ENCODE measurements around the gene RNF208.
A peak's percentile ranks its signal among the peaks of the same experiment; 100 is the strongest.

The RNF208 gene

GRCh38 chr9:137226338-137227053 is 4.5 kb upstream of the RNF208 start:
- H3K27me3 ChIP-seq (ENCODE audit: insufficient read depth, insufficient read length), result peaks cover 12% of the 10 kb centered on the region
- H3K9ac ChIP-seq (ENCODE audit: insufficient read length, low read depth), result peak overlapping the region; percentile 65
- H3K4me3 ChIP-seq (ENCODE audit: insufficient read length, low read depth), result no peak overlapping the region
- H3K9me3 ChIP-seq (ENCODE audit: insufficient read depth, low read length), result no peaks in the 10 kb centered on the region
- no peak for DNase-seq (ENCODE audit: low read depth, low spot score)
- H3K36me3 ChIP-seq (ENCODE audit: insufficient read depth, insufficient read length, low read length), result no peaks in the 10 kb centered on the region
- no peak for TF ChIP-seq YY1 (IDR thresholded peaks at IDR 0.05; ENCODE audit: insufficient read depth, insufficient read length)
- TF ChIP-seq ZNF274 (IDR thresholded peaks at IDR 0.05; ENCODE audit: low read depth, low read length), result no peak
- TF ChIP-seq SUZ12 (IDR thresholded peaks at IDR 0.05; ENCODE audit: extremely low read depth, insufficient read depth, insufficient read length), result no peak
- peaks cover 40% of the 10 kb centered on the region for H3K4me1 ChIP-seq (ENCODE audit: insufficient read depth, insufficient read length)

- no peak for TF ChIP-seq YY1 (IDR thresholded peaks at IDR 0.05; ENCODE audit: insufficient read depth, insufficient read length)
- TF ChIP-seq SUZ12 (IDR thresholded peaks at IDR 0.05; ENCODE audit: extremely low read depth, insufficient read depth, insufficient read length), result no peak
- no peak for TF ChIP-seq ZNF274 (IDR thresholded peaks at IDR 0.05; ENCODE audit: low read depth, low read length)
- Histone ChIP-seq H3K4me1 (ENCODE audit: insufficient read depth, insufficient read length) (peaks cover 40% of the 10 kb centered on the region), H3K4me3 (ENCODE audit: insufficient read length, low read depth) (no peak overlapping the region), H3K9me3 (ENCODE audit: insufficient read depth, low read length) (no peaks in the 10 kb centered on the region), H3K36me3 (ENCODE audit: insufficient read depth, insufficient read length, low read length) (no peaks in the 10 kb centered on the region), H3K9ac (ENCODE audit: insufficient read length, low read depth) (peak overlapping the region; percentile 67), H3K27me3 (ENCODE audit: insufficient read depth, insufficient read length) (peaks cover 13% of the 10 kb centered on the region)
- DNase-seq (ENCODE audit: low read depth, low spot score), result no peak
Observed at GRCh38 chr9:137225699-137226331, 3.8 kb upstream of the RNF208 start.

GRCh38 chr9:137224830-137225694 is 3.0 kb upstream of the RNF208 start, which contains the start of gene CYSRT1:
Gene CYSRT1 (plus strand): TSS chr9:137225174. CDS start chr9:137225622, 448 bp downstream.
- Histone ChIP-seq H3K27me3 (ENCODE audit: insufficient read depth, insufficient read length) (peaks cover 13% of the 10 kb centered on the region), H3K9ac (ENCODE audit: insufficient read length, low read depth) (peak within 1 kb of the TSS; percentile 96), H3K4me1 (ENCODE audit: insufficient read depth, insufficient read length) (peaks cover 39% of the 10 kb centered on the region), H3K4me3 (ENCODE audit: insufficient read length, low read depth) (peak within 1 kb of the TSS; percentile 90), H3K9me3 (ENCODE audit: insufficient read depth, low read length) (no peaks in the 10 kb centered on the region), H3K36me3 (ENCODE audit: insufficient read depth, insufficient read length, low read length) (no peaks in the 10 kb centered on the region)
- no peak for TF ChIP-seq YY1 (IDR thresholded peaks at IDR 0.05; ENCODE audit: insufficient read depth, insufficient read length)
- no peak for TF ChIP-seq SUZ12 (IDR thresholded peaks at IDR 0.05; ENCODE audit: extremely low read depth, insufficient read depth, insufficient read length)
- TF ChIP-seq ZNF274 (IDR thresholded peaks at IDR 0.05; ENCODE audit: low read depth, low read length), result no peak
- no peak for DNase-seq (ENCODE audit: low read depth, low spot score)

- H3K36me3 ChIP-seq (ENCODE audit: insufficient read depth, insufficient read length, low read length), result peaks cover 13% of the 10 kb centered on the region
- peaks cover 13% of the 10 kb centered on the region for H3K27me3 ChIP-seq (ENCODE audit: insufficient read depth, insufficient read length)
- peak; percentile 95 for DNase-seq (ENCODE audit: low read depth, low spot score)
- H3K9me3 ChIP-seq (ENCODE audit: insufficient read depth, low read length), result no peaks in the 10 kb centered on the region
- peaks cover 36% of the 10 kb centered on the region for H3K4me1 ChIP-seq (ENCODE audit: insufficient read depth, insufficient read length)
- peak overlapping the region; percentile 90 for H3K4me3 ChIP-seq (ENCODE audit: insufficient read length, low read depth)
- H3K9ac ChIP-seq (ENCODE audit: insufficient read length, low read depth), result peak overlapping the region; percentile 96
- no peak for TF ChIP-seq SUZ12 (IDR thresholded peaks at IDR 0.05; ENCODE audit: extremely low read depth, insufficient read depth, insufficient read length)
- no peak for TF ChIP-seq ZNF274 (IDR thresholded peaks at IDR 0.05; ENCODE audit: low read depth, low read length)
- no peak for TF ChIP-seq YY1 (IDR thresholded peaks at IDR 0.05; ENCODE audit: insufficient read depth, insufficient read length)
Observed at GRCh38 chr9:137223078-137223970, 1.3 kb upstream of the RNF208 start.

- Histone ChIP-seq H3K4me3 (ENCODE audit: insufficient read length, low read depth) (peak overlapping the region; percentile 44), H3K9ac (ENCODE audit: insufficient read length, low read depth) (peak overlapping the region; percentile 70), H3K36me3 (ENCODE audit: insufficient read depth, insufficient read length, low read length) (peaks cover 30% of the 10 kb centered on the region), H3K27me3 (ENCODE audit: insufficient read depth, insufficient read length) (peaks cover 13% of the 10 kb centered on the region), H3K9me3 (ENCODE audit: insufficient read depth, low read length) (no peaks in the 10 kb centered on the region), H3K4me1 (ENCODE audit: insufficient read depth, insufficient read length) (peaks cover 27% of the 10 kb centered on the region)
- no peak for DNase-seq (ENCODE audit: low read depth, low spot score)
- TF ChIP-seq ZNF274 (IDR thresholded peaks at IDR 0.05; ENCODE audit: low read depth, low read length) (no peak), YY1 (IDR thresholded peaks at IDR 0.05; ENCODE audit: insufficient read depth, insufficient read length) (no peak), SUZ12 (IDR thresholded peaks at IDR 0.05; ENCODE audit: extremely low read depth, insufficient read depth, insufficient read length) (no peak)
Observed at GRCh38 chr9:137221506-137222111, 431 bp downstream of the RNF208 start.

GRCh38 chr9:137221095-137221505 is 940 bp downstream of the RNF208 start:
- peaks cover 27% of the 10 kb centered on the region for H3K4me1 ChIP-seq (ENCODE audit: insufficient read depth, insufficient read length)
- peak overlapping the region; percentile 70 for H3K9ac ChIP-seq (ENCODE audit: insufficient read length, low read depth)
- peaks cover 35% of the 10 kb centered on the region for H3K36me3 ChIP-seq (ENCODE audit: insufficient read depth, insufficient read length, low read length)
- TF ChIP-seq YY1 (IDR thresholded peaks at IDR 0.05; ENCODE audit: insufficient read depth, insufficient read length), result no peak
- no peak for TF ChIP-seq SUZ12 (IDR thresholded peaks at IDR 0.05; ENCODE audit: extremely low read depth, insufficient read depth, insufficient read length)
- no peak for TF ChIP-seq ZNF274 (IDR thresholded peaks at IDR 0.05; ENCODE audit: low read depth, low read length)
- peaks cover 13% of the 10 kb centered on the region for H3K27me3 ChIP-seq (ENCODE audit: insufficient read depth, insufficient read length)
- no peaks in the 10 kb centered on the region for H3K9me3 ChIP-seq (ENCODE audit: insufficient read depth, low read length)
- DNase-seq (ENCODE audit: low read depth, low spot score), result no peak
- no peak overlapping the region for H3K4me3 ChIP-seq (ENCODE audit: insufficient read length, low read depth)

Data from NT2/D1 (cell line).